Fibroblast of villous mesenchyme (primary cell): Measurements from ENCODE around the gene BBS2. TPM values are rescaled to one million over a fixed set of nuclear protein-coding genes. Genes with fewer than 3 reads are reported as not detected.
A peak's percentile ranks its signal among the peaks of the same experiment; 100 is the strongest.

ENCODE experiments used
- DNase-seq: peaks from one replicate; pipeline ENCODE4 v3.0.0-alpha.2; 2010; ENCODE audit warnings: low read depth
- H3K4me3 ChIP-seq: 2 replicates; pipeline ENCODE4 v1.5.1; 2011; ENCODE audit warnings: low read depth, mild to moderate bottlenecking, low read length
- total RNA-seq: library from RNA; depleted of rRNA; stranded (reverse); fragments of >200 nt; gene quantifications from 2 replicates; pipeline ENCODE4 v1.2.3, GENCODE V29; 2012
- TF ChIP-seq, protein P1 (sequence below): IDR thresholded peaks from 2 replicates; pipeline ENCODE4 v1.5.1; 2012; ENCODE audit warnings: low read depth, mild to moderate bottlenecking, low read length; ENCODE audit not compliant: insufficient read depth

BBS2 gene
- total RNA-seq, 1 donor = 60.5 TPM

DNA sequence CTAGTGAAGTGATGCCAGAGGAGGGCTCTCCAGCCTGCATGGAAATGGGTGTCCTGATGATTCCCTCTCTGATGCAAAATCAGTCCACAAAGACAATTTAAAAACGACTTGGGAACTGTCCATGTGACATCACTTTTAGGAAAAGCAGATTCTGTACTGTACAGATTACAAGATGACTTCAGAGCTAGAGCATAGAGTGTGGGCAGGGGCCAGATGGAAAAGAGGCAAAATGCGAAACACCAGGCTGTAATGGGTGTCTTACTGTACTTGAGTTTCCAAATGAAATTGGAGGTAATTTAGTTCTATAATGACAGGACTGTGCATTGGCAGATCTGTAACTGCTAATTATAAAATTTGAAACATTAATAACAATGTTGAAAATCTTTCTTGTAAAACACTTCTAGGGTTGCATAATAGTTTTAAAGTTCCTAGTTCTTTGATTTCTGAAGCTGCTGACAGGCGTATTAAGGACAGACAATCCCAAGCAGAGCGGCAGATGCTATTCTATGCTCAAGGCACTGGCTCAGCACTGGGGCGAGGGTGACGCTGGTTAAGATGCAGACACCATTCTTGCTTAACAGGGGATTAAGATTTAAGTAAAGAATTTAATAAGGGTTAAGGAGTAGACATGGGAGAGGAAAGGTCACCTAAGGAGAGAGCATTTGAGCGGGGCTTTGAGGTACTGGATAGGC is 38.9 kb downstream of the BBS2 start:
- TF ChIP-seq, protein P1, sequence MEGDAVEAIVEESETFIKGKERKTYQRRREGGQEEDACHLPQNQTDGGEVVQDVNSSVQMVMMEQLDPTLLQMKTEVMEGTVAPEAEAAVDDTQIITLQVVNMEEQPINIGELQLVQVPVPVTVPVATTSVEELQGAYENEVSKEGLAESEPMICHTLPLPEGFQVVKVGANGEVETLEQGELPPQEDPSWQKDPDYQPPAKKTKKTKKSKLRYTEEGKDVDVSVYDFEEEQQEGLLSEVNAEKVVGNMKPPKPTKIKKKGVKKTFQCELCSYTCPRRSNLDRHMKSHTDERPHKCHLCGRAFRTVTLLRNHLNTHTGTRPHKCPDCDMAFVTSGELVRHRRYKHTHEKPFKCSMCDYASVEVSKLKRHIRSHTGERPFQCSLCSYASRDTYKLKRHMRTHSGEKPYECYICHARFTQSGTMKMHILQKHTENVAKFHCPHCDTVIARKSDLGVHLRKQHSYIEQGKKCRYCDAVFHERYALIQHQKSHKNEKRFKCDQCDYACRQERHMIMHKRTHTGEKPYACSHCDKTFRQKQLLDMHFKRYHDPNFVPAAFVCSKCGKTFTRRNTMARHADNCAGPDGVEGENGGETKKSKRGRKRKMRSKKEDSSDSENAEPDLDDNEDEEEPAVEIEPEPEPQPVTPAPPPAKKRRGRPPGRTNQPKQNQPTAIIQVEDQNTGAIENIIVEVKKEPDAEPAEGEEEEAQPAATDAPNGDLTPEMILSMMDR = no peak
- H3K4me3 ChIP-seq = no peak overlapping the region
- DNase-seq = peak; percentile 62

DNA sequence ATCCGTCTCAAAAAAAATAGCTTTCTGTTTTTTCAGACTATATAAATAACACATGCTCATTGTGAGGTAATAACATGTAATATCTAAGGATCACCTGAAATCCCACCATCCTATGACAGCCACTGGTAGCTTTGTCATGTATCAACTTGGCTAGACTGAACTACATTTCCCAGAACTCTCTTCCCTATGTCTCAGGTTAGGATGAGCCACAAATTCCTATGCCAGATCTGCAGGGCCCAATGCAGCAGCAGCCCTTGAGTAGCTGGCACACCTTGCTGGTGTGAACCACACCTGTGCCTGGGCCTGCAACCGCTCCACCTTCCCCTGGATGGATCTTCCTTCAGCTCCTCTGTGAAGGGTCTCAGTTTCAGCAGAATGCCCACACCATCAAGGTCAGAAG is 40.4 kb downstream of the BBS2 start:
- H3K4me3 ChIP-seq = no peak overlapping the region
- DNase-seq = no peak
- TF ChIP-seq, protein P1 = no peak

DNA sequence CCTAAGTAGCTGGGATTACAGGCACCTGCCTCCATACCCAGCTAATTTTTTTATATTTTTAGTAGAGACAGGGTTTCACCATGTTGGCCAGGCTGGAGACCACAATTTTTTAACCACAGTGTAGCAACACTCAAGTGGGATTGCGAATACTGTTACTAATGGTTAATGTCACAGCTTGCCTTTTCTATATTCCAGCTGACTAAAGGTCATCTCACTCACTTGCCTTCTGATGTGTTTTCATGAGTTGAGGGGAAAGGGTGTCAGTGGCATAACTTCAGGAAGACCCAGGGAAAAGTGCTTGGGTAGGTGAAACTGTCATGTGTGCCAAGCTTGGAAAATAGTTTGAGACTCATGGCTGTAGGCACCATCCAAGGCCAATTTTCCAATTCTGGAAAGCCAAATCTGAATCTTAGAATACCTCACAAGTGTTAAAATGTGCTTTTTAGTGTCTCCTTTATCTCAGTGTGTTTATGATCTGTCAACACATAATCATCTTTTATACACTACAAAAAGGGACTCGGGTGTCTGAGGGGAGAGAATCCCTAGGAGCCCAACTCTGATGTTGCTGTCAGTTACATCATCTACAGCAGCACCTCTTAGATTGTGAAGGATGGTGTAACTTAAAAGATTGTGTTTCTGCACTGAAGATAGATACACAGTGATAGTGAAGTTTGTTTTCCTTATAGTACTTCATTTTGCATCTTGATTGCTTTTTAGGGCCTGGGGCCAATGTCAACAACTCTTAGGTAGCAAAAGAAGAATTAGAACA is 41.4 kb downstream of the BBS2 start:
- TF ChIP-seq, protein P1 = no peak
- H3K4me3 ChIP-seq = no peak overlapping the region
- peak; percentile 42 for DNase-seq

DNA sequence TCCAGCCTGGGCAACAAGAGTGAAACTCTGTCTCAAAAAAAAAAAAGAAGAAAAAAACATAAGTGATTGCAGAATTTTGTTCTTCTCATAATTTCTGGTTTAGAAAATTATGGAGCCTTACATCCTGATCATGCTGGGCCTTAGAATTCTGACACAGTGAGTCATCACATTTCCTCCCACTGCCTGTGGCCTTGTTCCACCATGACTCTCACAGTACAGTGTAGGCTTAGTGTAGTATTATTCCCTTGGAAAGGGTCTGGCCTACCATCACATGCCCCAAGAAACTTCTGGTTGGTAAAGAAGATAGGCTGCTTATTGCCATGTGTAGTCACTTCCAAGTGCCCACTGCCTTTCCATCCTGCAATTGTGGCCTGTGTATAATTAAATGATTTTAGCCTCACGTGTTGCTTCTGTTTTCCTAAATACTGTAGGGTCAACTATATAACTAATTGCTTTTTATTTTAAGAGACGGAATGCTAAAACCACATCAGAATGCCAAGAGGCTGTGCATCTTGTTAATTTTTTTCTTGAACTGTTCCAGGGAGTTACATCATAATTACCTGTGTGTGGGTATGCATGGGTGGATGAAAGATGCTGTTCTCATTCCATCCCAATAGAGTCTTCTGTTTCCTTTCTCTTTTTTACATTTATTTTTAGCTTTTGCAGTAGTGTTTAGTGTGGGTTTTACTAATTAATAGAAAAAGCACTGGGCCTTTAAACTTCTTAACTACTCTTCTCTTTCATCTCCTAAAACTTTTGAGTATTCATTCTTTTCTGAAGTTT is 42.5 kb downstream of the BBS2 start:
- TF ChIP-seq, protein P1 = no peak
- H3K4me3 ChIP-seq = no peak overlapping the region
- peak; percentile 77 for DNase-seq

DNA sequence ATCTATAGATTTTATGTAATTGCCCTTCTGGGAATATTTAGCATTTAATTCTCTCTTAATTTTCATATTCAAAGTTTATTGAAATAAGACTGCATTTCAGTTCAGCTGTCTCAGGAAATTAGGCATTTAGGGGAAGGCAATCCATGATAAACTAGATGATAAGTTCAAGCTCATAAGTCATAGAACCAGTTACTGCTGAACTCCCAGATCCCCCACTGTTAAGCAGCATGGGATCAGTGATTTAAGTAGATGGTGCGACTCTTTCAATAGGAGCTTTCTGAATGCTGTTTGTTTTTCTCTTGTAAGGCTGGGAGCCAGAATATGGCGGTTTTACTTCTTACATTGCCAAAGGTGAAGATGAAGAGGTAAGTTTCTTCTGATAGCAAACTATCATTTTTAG is 44.6 kb downstream of the BBS2 start:
- TF ChIP-seq, protein P1 = no peak
- DNase-seq = no peak
- no peak overlapping the region for H3K4me3 ChIP-seq

DNA sequence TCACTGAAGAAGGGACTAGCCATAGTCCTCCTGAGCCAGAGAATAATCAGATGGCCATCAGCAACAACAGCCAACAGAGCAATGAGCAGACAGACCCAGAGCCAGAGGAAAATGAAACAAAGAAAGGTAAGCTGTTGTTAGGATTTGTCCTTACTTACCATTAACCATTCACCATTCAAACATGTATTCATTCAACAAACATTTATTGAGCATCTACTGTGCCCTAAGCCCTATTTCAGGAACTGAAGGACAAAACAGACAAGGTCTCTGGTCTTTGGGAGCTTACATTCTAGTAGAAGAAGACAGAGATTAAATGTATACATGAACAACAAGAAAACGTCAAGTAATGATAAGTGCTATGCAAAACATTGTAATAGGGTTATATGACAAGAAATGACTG is 49.2 kb downstream of the BBS2 start:
- no peak overlapping the region for H3K4me3 ChIP-seq
- DNase-seq = no peak
- TF ChIP-seq, protein P1 = no peak
